Omental fat pad (tissue), 4 donors: Measurements from ENCODE around the gene LPP. TPM values are rescaled to one million over a fixed set of nuclear protein-coding genes. Genes with fewer than 3 reads are reported as not detected.

Source experiments
- ATAC-seq: fragments of 150-250 bp; one replicate; pipeline ENCODE4 v1.9.1; 2016; ENCODE audit warnings: mild to moderate bottlenecking, moderate library complexity; ENCODE audit not compliant: low FRiP score
- DNase-seq: peaks from one replicate; pipeline ENCODE4 v3.0.0-alpha.2; 2019; ENCODE audit warnings: low spot score
- total RNA-seq, 4 donors: library from RNA; depleted of rRNA; stranded (reverse); fragments of >200 nt; gene quantifications; one replicate each; pipeline ENCODE4 v1.1.0, GENCODE V29; 2016
- TF ChIP-seq, protein P1 (sequence below), 3 donors: fragments of 450-650 bp; IDR thresholded peaks; one replicate each; pipeline ENCODE4 v1.5.1; 2016 to 2017; ENCODE audit warnings: antibody characterized with exemption in 3 of 3, mild to moderate bottlenecking in 3 of 3, moderate library complexity in 2 of 3

LPP gene
- total RNA-seq, 4 donors from 2014 or later, result 113 to 302 (median 126) TPM

DNA sequence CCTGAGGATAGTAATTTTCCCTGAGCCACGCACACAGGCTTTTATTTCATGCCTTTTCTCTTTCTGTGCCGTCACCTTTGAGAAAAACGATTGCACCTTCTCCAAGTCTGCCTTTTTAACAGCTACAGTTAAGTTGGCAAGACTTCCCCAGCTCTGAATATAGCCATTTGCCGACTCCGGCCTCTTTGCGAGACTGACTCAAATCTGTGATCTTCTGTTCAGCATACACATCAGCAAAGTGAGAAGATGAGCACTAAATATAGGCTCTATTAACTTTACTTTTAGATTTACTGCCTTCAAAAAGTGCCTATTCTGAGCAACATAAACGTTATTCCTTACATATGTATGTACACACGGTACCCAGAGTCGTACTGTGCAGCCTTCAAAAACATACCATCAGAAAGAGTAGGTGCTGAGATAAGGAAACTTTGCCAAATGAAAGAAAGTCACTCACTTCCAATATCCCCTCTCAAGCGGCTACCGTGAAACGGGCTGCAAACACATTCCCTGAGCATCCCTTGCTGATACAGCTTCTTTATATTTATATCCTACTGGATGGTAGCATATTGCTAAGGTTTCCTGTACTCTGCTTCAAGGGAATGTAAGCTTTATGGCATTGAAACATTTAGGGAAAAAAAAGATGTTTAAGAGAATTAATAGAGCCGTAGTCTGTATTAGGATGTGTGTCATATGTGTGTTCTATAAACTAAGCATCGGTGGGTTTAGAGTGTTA is 734.5 kb downstream of the LPP start:
- DNase-seq, result no peak
- ATAC-seq, result no peak
- TF ChIP-seq, protein P1, sequence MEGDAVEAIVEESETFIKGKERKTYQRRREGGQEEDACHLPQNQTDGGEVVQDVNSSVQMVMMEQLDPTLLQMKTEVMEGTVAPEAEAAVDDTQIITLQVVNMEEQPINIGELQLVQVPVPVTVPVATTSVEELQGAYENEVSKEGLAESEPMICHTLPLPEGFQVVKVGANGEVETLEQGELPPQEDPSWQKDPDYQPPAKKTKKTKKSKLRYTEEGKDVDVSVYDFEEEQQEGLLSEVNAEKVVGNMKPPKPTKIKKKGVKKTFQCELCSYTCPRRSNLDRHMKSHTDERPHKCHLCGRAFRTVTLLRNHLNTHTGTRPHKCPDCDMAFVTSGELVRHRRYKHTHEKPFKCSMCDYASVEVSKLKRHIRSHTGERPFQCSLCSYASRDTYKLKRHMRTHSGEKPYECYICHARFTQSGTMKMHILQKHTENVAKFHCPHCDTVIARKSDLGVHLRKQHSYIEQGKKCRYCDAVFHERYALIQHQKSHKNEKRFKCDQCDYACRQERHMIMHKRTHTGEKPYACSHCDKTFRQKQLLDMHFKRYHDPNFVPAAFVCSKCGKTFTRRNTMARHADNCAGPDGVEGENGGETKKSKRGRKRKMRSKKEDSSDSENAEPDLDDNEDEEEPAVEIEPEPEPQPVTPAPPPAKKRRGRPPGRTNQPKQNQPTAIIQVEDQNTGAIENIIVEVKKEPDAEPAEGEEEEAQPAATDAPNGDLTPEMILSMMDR (IDR thresholded peaks at IDR 0.05), result no peak

DNA sequence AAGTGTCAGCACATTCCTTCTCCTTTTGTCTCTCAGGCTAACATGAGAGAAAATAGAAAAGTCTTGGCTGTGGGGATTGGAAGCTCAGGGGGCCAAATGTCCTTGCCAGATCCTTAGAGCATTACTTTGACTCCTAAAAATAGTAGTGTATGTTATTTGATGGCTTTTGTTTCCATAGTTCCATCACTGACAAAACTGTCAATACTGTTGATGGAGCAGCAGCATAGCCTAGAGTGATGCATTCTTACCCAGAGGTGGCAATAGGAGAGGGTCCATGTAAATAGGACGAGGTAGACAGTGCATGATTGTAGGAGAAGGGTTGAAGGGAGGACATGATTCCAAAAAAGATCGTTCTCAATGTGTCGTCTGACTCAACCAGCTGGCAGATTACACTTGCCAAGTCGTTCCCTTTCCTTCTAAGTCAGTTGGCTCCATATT is 735.1 kb downstream of the LPP start:
- DNase-seq (no peak), ATAC-seq (no peak)
- TF ChIP-seq, protein P1 (IDR thresholded peaks at IDR 0.05), result no peak

DNA sequence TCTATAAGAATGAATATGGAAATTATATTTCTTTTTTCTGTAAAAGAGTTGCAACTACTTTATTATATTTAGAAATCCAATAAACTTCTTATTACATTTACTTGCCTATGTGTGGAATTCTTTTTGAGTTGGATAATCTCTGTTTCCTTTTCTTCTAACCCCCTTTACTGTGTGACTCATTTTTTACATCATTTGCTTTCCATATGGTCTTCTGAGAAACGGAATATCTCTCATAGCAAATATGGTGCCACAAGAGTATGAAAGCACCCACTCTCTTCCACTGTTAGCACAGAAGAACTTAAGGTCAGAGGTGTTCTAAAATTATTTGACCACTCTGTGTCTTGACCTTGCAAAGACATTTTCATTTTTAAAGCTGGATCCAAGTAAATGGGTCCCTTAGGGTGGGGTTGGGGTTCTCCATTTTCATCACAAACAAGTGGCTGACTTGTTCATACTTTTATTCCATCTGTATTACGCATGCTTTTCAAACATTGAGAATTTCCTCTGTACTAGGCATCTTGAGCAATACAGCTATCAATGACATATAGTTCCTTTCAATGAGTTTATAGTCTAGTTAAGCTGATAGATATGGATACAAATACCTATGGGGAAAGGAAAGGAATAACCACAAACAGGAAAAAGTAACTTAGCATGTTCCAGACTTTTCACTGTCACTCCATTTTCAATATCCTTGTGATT is 736.8 kb downstream of the LPP start:
- TF ChIP-seq, protein P1 (IDR thresholded peaks at IDR 0.05), result no peak
- DNase-seq (no peak), ATAC-seq (no peak)

DNA sequence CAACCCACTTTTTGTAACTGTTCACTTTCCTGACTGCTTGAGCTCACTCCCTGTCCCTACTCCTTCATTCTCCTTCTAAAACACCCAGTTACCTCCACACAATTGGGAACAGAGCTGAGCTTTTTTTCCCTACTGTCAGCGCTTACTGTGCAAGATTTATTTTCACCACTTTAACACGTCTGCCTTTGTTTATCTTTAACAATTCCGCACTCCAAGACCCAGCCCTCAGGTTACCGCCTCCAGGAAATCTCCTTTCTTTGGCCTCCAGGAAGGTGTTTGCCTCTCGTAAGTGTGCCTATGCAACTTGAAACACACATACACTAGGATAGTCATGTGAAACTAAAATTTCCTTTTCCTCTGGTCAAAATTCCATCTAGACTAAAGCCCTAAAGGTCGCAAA is 745.9 kb downstream of the LPP start:
- TF ChIP-seq, protein P1 (IDR thresholded peaks at IDR 0.05), result no peak
- no peak for ATAC-seq
- DNase-seq, result no peak

DNA sequence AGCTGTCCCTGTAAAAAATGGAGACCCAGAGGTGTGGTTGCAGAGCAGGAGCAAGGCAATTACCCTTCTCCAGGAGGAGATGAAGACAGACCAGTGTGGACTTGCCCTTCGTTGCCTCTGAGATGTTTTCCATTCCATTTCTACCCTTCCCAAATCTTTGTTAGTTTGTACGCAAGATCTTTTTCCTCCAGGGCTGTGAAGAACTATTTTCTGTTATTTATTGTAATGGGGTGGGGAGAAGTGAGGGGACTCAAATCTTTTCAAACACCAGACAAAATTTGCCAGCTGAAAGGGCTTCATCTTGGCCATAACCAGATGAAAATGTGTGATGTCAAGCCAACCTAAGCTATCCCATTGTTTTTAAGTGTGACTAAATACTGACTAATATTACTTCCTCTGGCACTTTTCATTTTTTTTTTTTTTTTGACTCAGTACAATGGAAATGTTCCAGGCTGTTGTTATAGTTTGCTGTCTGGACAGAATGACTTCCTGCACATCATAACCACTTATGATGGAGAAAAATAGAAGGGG is 746.5 kb downstream of the LPP start:
- TF ChIP-seq, protein P1 (IDR thresholded peaks at IDR 0.05), result no peak
- ATAC-seq (no peak), DNase-seq (no peak)

DNA sequence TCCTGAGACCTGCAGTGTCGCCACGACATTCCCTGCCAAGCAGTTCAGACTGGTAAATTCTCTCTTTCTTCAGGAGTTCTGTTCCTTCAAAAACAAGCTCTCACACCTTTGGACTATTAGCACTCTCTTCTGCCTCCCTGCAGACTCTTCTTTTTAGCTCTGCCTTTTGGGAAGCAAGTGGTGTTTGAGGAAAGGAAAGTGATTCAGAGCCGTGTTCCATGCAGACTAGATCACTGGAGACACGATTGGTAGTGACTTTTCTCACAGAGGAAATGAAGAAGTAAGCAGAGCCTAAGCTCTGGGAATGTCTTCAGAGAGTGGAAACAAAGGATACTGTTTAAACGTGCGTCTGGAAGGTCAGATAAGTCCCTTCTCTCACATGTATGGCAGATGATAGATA is 747.2 kb downstream of the LPP start:
- TF ChIP-seq, protein P1 (IDR thresholded peaks at IDR 0.05), result no peak
- ATAC-seq (no peak), DNase-seq (no peak)
